SK-N-SH treated with all-trans-retinoic acid at 6 μM for 48 hours (cell line): ENCODE measurements around the gene PDCD11.
A peak's percentile ranks its signal among the peaks of the same experiment; 100 is the strongest.

Experiments used
- ATAC-seq: fragments of 200-7000 bp; cut with Tn5 transposase; 3 replicates; pipeline ENCODE4 v1.9.1; 2020; ENCODE audit warnings: mild to moderate bottlenecking, moderate library complexity
- ARNTL ChIP-seq: fragments of 450-650 bp; formaldehyde crosslinking; IDR thresholded peaks from 2 replicates; pipeline ENCODE4 v1.5.0; 2020; ENCODE audit warnings: low read depth, mild to moderate bottlenecking, moderate library complexity, borderline replicate concordance
- BACH2 ChIP-seq: fragments of 250-450 bp; sonication (Bioruptor Pico); IDR thresholded peaks from 2 replicates; pipeline ENCODE4 v1.9.0; 2021; ENCODE audit warnings: mild to moderate bottlenecking, borderline replicate concordance
- CSDC2 ChIP-seq: fragments of 250-450 bp; sonication (Bioruptor Pico); IDR thresholded peaks from 2 replicates; pipeline ENCODE4 v1.5.0; 2020; ENCODE audit warnings: mild to moderate bottlenecking, moderate library complexity
- ESRRG ChIP-seq: fragments of 250-450 bp; sonication (Bioruptor Pico); IDR thresholded peaks from 2 replicates; pipeline ENCODE4 v1.6.1; 2021; ENCODE audit warnings: mild to moderate bottlenecking
- GLIS3 ChIP-seq: fragments of 250-450 bp; sonication (Bioruptor Pico); IDR thresholded peaks from 2 replicates; pipeline ENCODE4 v1.5.0; 2020; ENCODE audit warnings: mild to moderate bottlenecking, moderate library complexity
- ISL1 ChIP-seq: fragments of 250-450 bp; sonication (Bioruptor Pico); IDR thresholded peaks from 2 replicates; pipeline ENCODE4 v2.1.2; 2022; ENCODE audit warnings: mild to moderate bottlenecking, moderate library complexity
- OSR1 ChIP-seq: fragments of 250-450 bp; sonication (Bioruptor Pico); IDR thresholded peaks from 2 replicates; pipeline ENCODE4 v1.8.0; 2022; ENCODE audit warnings: moderate library complexity, mild to moderate bottlenecking, inconsistent platforms
- PPARA ChIP-seq: fragments of 250-450 bp; sonication (Bioruptor Pico); IDR thresholded peaks from 2 replicates; pipeline ENCODE4 v1.5.0; 2020; ENCODE audit warnings: mild to moderate bottlenecking, borderline replicate concordance
- RARB ChIP-seq: fragments of 250-450 bp; sonication (Bioruptor Pico); IDR thresholded peaks from 2 replicates; pipeline ENCODE4 v1.8.0; 2021; ENCODE audit warnings: mild to moderate bottlenecking, moderate library complexity
- SNAI2 ChIP-seq: fragments of 250-450 bp; sonication (Bioruptor Pico); IDR thresholded peaks from 2 replicates; pipeline ENCODE4 v1.5.0; 2020; ENCODE audit warnings: mild to moderate bottlenecking, moderate library complexity
- TCF4 ChIP-seq: fragments of 250-450 bp; sonication (Bioruptor Pico); IDR thresholded peaks from 2 replicates; pipeline ENCODE4 v1.8.0; 2021; ENCODE audit warnings: mild to moderate bottlenecking, moderate library complexity, borderline replicate concordance
- TOX ChIP-seq: fragments of 250-450 bp; sonication (Bioruptor Pico); IDR thresholded peaks from 2 replicates; pipeline ENCODE4 v1.8.0; 2021; ENCODE audit warnings: mild to moderate bottlenecking, moderate library complexity, borderline replicate concordance
- ZC3H10 ChIP-seq: fragments of 250-450 bp; sonication (Bioruptor Pico); IDR thresholded peaks from 2 replicates; pipeline ENCODE4 v1.5.1; 2021; ENCODE audit warnings: mild to moderate bottlenecking, moderate library complexity
- ZFP3 ChIP-seq: fragments of 250-450 bp; sonication (Bioruptor Pico); IDR thresholded peaks from 2 replicates; pipeline ENCODE4 v1.5.0; 2020; ENCODE audit warnings: mild to moderate bottlenecking, moderate library complexity
- ZFP30 ChIP-seq: fragments of 450-650 bp; formaldehyde crosslinking; IDR thresholded peaks from 2 replicates; pipeline ENCODE4 v1.5.0; 2022; ENCODE audit warnings: mild to moderate bottlenecking, moderate library complexity
- ZNF565 ChIP-seq: fragments of 450-650 bp; formaldehyde crosslinking; conservative IDR thresholded peaks from 2 replicates; pipeline ENCODE4 v1.5.0; 2020; ENCODE audit warnings: low read depth, mild to moderate bottlenecking, moderate library complexity
- ZNF70 ChIP-seq: fragments of 450-650 bp; formaldehyde crosslinking; IDR thresholded peaks from 2 replicates; pipeline ENCODE4 v1.5.0; 2020; ENCODE audit warnings: mild to moderate bottlenecking, moderate library complexity
- ZNF8 ChIP-seq: fragments of 450-650 bp; formaldehyde crosslinking; IDR thresholded peaks from 2 replicates; pipeline ENCODE4 v1.5.0; 2020; ENCODE audit warnings: mild to moderate bottlenecking, moderate library complexity
- TF ChIP-seq, protein P1 (sequence below): fragments of 250-450 bp; sonication (Bioruptor Pico); IDR thresholded peaks from 2 replicates; pipeline ENCODE4 v1.8.0; 2020; ENCODE audit warnings: mild to moderate bottlenecking, moderate library complexity, borderline replicate concordance
- TF ChIP-seq, protein P2 (sequence below): fragments of 250-450 bp; sonication (Bioruptor Pico); IDR thresholded peaks from 2 replicates; pipeline ENCODE4 v1.5.1; 2020; ENCODE audit warnings: low read depth, mild to moderate bottlenecking, moderate library complexity
- TF ChIP-seq, protein P3 (sequence below): fragments of 250-450 bp; sonication (Bioruptor Pico); IDR thresholded peaks from 2 replicates; pipeline ENCODE4 v1.5.1; 2021; ENCODE audit warnings: mild to moderate bottlenecking, moderate library complexity
- TF ChIP-seq, protein P4 (sequence below): fragments of 250-450 bp; sonication (Bioruptor Pico); IDR thresholded peaks from 2 replicates; pipeline ENCODE4 v1.5.0; 2020; ENCODE audit warnings: mild to moderate bottlenecking, moderate library complexity
- TF ChIP-seq, protein P5 (sequence below): fragments of 250-450 bp; sonication (Bioruptor Pico); IDR thresholded peaks from 2 replicates; pipeline ENCODE4 v1.8.0; 2021; ENCODE audit warnings: low read depth, mild to moderate bottlenecking, moderate library complexity, borderline replicate concordance

The PDCD11 gene

DNA sequence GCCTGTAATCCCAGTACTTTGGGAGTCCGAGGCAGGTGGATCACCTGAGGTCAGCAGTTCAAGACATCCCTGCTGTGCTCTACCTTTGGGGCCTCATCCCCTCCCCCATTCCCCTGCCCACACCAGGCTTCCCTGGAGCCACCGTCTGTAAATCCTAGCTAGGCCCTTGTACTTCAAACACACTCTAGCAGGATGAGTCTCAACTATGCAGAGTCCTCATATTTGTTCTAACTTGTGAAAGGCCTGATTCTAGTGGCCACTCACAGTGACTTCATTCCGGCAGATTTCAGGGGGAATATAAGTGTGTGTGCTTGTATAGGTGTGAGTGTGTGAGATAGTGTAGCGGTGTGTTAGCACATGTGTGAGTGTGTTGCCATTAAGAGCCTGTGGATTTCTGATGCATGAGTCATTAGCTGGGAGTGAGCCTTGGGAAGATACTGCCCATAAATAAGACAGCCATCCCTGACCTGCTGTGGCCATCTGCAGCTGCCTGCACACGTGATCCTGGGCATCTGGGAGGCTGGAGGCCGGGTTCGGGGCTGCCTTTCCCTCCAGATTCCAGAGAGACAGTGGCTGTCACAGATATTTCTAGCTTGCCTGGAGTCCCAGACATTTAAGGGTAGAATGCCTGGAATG lies 95.4 kb downstream of the PDCD11 start:
- peak; percentile 89 for ATAC-seq
- no peak for TF ChIP-seq ESRRG (CRISPR knock-in tag)
- no peak for TF ChIP-seq ZNF70
- TF ChIP-seq ISL1 (CRISPR knock-in tag) = peak; percentile 77
- TF ChIP-seq ZNF565 (CRISPR knock-in tag) = no peak
- TF ChIP-seq ZFP30 (CRISPR knock-in tag) = no peak
- 0 out of 2 replicates have a peak, but pooled peaks have one; percentile 58 for TF ChIP-seq ZFP3 (CRISPR knock-in tag)
- no peak for TF ChIP-seq ARNTL (CRISPR knock-in tag)
- no peak for TF ChIP-seq GLIS3
- TF ChIP-seq, protein P1, sequence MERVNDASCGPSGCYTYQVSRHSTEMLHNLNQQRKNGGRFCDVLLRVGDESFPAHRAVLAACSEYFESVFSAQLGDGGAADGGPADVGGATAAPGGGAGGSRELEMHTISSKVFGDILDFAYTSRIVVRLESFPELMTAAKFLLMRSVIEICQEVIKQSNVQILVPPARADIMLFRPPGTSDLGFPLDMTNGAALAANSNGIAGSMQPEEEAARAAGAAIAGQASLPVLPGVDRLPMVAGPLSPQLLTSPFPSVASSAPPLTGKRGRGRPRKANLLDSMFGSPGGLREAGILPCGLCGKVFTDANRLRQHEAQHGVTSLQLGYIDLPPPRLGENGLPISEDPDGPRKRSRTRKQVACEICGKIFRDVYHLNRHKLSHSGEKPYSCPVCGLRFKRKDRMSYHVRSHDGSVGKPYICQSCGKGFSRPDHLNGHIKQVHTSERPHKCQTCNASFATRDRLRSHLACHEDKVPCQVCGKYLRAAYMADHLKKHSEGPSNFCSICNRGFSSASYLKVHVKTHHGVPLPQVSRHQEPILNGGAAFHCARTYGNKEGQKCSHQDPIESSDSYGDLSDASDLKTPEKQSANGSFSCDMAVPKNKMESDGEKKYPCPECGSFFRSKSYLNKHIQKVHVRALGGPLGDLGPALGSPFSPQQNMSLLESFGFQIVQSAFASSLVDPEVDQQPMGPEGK = no peak
- peak; percentile 81; the same call in 1 of the 2 replicates for TF ChIP-seq TCF4 (CRISPR knock-in tag)
- TF ChIP-seq, protein P2, sequence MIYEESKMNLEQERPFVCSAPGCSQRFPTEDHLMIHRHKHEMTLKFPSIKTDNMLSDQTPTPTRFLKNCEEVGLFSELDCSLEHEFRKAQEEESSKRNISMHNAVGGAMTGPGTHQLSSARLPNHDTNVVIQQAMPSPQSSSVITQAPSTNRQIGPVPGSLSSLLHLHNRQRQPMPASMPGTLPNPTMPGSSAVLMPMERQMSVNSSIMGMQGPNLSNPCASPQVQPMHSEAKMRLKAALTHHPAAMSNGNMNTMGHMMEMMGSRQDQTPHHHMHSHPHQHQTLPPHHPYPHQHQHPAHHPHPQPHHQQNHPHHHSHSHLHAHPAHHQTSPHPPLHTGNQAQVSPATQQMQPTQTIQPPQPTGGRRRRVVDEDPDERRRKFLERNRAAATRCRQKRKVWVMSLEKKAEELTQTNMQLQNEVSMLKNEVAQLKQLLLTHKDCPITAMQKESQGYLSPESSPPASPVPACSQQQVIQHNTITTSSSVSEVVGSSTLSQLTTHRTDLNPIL (CRISPR knock-in tag) = no peak
- TF ChIP-seq PPARA (CRISPR knock-in tag) = no peak
- TF ChIP-seq, protein P3, sequence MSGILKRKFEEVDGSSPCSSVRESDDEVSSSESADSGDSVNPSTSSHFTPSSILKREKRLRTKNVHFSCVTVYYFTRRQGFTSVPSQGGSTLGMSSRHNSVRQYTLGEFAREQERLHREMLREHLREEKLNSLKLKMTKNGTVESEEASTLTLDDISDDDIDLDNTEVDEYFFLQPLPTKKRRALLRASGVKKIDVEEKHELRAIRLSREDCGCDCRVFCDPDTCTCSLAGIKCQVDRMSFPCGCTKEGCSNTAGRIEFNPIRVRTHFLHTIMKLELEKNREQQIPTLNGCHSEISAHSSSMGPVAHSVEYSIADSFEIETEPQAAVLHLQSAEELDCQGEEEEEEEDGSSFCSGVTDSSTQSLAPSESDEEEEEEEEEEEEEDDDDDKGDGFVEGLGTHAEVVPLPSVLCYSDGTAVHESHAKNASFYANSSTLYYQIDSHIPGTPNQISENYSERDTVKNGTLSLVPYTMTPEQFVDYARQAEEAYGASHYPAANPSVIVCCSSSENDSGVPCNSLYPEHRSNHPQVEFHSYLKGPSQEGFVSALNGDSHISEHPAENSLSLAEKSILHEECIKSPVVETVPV (CRISPR knock-in tag) = no peak
- no peak for TF ChIP-seq SNAI2
- TF ChIP-seq BACH2 (CRISPR knock-in tag) = no peak
- TF ChIP-seq OSR1 (CRISPR knock-in tag) = no peak
- TF ChIP-seq TOX (CRISPR knock-in tag) = 0 out of 2 replicates have a peak, but pooled peaks have one; percentile 23
- TF ChIP-seq ZNF8 = no peak
- TF ChIP-seq, protein P4, sequence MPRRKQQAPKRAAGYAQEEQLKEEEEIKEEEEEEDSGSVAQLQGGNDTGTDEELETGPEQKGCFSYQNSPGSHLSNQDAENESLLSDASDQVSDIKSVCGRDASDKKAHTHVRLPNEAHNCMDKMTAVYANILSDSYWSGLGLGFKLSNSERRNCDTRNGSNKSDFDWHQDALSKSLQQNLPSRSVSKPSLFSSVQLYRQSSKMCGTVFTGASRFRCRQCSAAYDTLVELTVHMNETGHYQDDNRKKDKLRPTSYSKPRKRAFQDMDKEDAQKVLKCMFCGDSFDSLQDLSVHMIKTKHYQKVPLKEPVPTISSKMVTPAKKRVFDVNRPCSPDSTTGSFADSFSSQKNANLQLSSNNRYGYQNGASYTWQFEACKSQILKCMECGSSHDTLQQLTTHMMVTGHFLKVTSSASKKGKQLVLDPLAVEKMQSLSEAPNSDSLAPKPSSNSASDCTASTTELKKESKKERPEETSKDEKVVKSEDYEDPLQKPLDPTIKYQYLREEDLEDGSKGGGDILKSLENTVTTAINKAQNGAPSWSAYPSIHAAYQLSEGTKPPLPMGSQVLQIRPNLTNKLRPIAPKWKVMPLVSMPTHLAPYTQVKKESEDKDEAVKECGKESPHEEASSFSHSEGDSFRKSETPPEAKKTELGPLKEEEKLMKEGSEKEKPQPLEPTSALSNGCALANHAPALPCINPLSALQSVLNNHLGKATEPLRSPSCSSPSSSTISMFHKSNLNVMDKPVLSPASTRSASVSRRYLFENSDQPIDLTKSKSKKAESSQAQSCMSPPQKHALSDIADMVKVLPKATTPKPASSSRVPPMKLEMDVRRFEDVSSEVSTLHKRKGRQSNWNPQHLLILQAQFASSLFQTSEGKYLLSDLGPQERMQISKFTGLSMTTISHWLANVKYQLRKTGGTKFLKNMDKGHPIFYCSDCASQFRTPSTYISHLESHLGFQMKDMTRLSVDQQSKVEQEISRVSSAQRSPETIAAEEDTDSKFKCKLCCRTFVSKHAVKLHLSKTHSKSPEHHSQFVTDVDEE = peak; percentile 71; the same call in 1 of the 2 replicates
- no peak for TF ChIP-seq ZC3H10 (CRISPR knock-in tag)
- no peak for TF ChIP-seq CSDC2 (CRISPR knock-in tag)
- no peak for TF ChIP-seq RARB (CRISPR knock-in tag)
- TF ChIP-seq, protein P5, sequence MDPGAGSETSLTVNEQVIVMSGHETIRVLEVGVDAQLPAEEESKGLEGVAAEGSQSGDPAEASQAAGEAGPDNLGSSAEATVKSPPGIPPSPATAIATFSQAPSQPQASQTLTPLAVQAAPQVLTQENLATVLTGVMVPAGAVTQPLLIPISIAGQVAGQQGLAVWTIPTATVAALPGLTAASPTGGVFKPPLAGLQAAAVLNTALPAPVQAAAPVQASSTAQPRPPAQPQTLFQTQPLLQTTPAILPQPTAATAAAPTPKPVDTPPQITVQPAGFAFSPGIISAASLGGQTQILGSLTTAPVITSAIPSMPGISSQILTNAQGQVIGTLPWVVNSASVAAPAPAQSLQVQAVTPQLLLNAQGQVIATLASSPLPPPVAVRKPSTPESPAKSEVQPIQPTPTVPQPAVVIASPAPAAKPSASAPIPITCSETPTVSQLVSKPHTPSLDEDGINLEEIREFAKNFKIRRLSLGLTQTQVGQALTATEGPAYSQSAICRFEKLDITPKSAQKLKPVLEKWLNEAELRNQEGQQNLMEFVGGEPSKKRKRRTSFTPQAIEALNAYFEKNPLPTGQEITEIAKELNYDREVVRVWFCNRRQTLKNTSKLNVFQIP = no peak

DNA sequence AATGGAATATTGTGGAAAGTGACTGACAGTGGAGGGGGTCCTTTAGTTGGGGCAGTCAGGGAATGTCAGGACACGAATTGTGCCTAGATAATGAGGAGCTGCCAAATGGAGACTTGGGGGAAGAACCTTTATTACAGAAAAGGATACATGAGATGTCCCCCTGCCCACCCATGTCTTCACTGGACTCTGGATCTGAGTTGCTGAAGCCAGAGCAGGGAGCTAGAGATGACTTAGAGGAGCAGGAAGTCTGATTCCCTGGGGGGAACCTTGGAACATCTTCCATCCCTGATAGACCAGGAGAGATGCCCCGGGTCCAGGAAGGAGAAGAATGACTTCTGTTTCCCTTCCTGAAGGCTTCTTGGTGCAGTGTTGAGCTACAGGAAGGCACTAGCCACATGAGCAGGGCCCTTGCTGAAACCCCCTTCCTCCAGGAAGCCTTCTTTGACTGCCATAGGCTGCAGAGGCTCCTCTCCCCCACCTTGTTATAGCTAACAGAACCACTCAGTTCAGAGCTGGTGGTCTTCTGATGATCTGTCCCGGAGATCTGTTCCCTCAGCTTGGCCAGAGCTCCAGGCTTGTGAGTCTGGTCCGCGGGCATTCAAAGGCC lies 96.3 kb downstream of the PDCD11 start:
- ATAC-seq = no peak
- TF ChIP-seq ISL1 (CRISPR knock-in tag) = no peak
- TF ChIP-seq, all 23 proteins: peak for 0
